GM12878 (cell line): ENCODE data around the gene PPDPF. TPM values are rescaled to one million over a fixed set of nuclear protein-coding genes. Genes with fewer than 3 reads are reported as not detected.

Experiments used
- ATAC-seq: fragments of 200-7000 bp; cut with Tn5 transposase; 3 replicates; pipeline ENCODE4 v1.9.1; 2020; ENCODE audit warnings: mild to moderate bottlenecking, moderate library complexity
- BruUV-seq: library from RNA; stranded (reverse); fragments of 400-500 nt; replicated peaks from 2 replicates; lab custom pipeline; 2021; lab: Mats Ljungman, UMichigan
- CTCF ChIA-PET: fragments of 300-600 bp; sonication (Branson Sonifier 250); formaldehyde crosslinking; extraction: SDS; loops from one replicate; lab custom pipeline; 2021; ENCODE audit warnings: inconsistent platforms; lab: Yijun Ruan, JAX
- POLR2A ChIA-PET: fragments of 350-600 bp; formaldehyde crosslinking; extraction: SDS; loops from one replicate; lab custom pipeline; 2021; ENCODE audit warnings: inconsistent platforms; lab: Charles Lee
- RAD21 ChIA-PET: fragments of 300-600 bp; sonication (Branson Sonifier 250); formaldehyde crosslinking; loops from one replicate; lab custom pipeline; 2023; ENCODE audit warnings: antibody characterized with exemption; ENCODE audit not compliant: unreplicated experiment; lab: Charles Lee
- SMC1A ChIA-PET: fragments of 300-600 bp; sonication (Branson Sonifier 250); formaldehyde crosslinking; loops from one replicate; lab custom pipeline; 2023; ENCODE audit not compliant: unreplicated experiment, uncharacterized antibody; lab: Charles Lee
- DNase-seq: peaks from one replicate; pipeline ENCODE4 v3.0.0-alpha.2; 2011; ENCODE audit warnings: low read depth, low spot score
- FAIRE-seq: peaks from 3 replicates; lab custom pipeline; 2011; peaks lifted over from hg19 to GRCh38; lab: Jason Lieb, UNC
- H2AFZ ChIP-seq: 2 replicates; pipeline ENCODE4 v1.6.0; 2011; ENCODE audit warnings: low read depth, low read length, control low read depth; ENCODE audit not compliant: control insufficient read depth
- H3K27ac ChIP-seq: 2 replicates; pipeline ENCODE4 v1.5.1; 2011; ENCODE audit warnings: control low read depth; ENCODE audit not compliant: control insufficient read depth, insufficient read depth
- H3K27me3 ChIP-seq, 2 experiments: replicated peaks in 1 of 2; 2 replicates each; pipeline versions ENCODE4 v1.6.0 to v1.6.1; 2011; ENCODE audit warnings: low read length in 1 of 2; ENCODE audit not compliant: control insufficient read depth in 2 of 2, insufficient read depth in 2 of 2
- H3K36me3 ChIP-seq, 2 experiments: 2 replicates each; pipeline ENCODE4 v1.5.1; 2011; ENCODE audit warnings: low read length in 1 of 2; ENCODE audit not compliant: control insufficient read depth in 2 of 2, insufficient read depth in 2 of 2
- H3K4me1 ChIP-seq: 2 replicates; pipeline ENCODE4 v1.6.1; 2011; ENCODE audit warnings: mild to moderate bottlenecking, low read length, moderate library complexity, mixed read lengths; ENCODE audit not compliant: control insufficient read depth, insufficient read depth
- H3K4me2 ChIP-seq: 2 replicates; pipeline ENCODE4 v1.6.0; 2011; ENCODE audit warnings: control low read depth; ENCODE audit not compliant: control insufficient read depth, insufficient read depth
- H3K4me3 ChIP-seq: fragments of 200-600 bp; sonication (generic); 2 replicates; pipeline ENCODE4 v1.5.1; 2016
- H3K79me2 ChIP-seq: 2 replicates; pipeline ENCODE4 v1.6.0; 2011; ENCODE audit warnings: low read length; ENCODE audit not compliant: control insufficient read depth, insufficient read depth
- H3K9ac ChIP-seq: 2 replicates; pipeline ENCODE4 v1.8.0; 2011; ENCODE audit warnings: low read length, control low read depth, mixed read lengths; ENCODE audit not compliant: control insufficient read depth, insufficient read depth
- H3K9me3 ChIP-seq: replicated peaks from 3 replicates; pipeline ENCODE4 v1.5.1; 2011; ENCODE audit warnings: mild to moderate bottlenecking, low read length; ENCODE audit not compliant: control insufficient read depth, insufficient read depth
- H4K20me1 ChIP-seq: 2 replicates; pipeline ENCODE4 v1.6.0; 2011; ENCODE audit not compliant: control insufficient read depth, insufficient read depth
- ATF2 ChIP-seq: IDR thresholded peaks from 2 replicates; pipeline ENCODE4 v1.6.1; 2012; ENCODE audit warnings: low read length, inconsistent platforms
- CBFB ChIP-seq: IDR thresholded peaks from 2 replicates; pipeline ENCODE4 v1.6.1; 2016; ENCODE audit warnings: antibody characterized with exemption, low read depth
- CHD2 ChIP-seq: IDR thresholded peaks from 2 replicates; pipeline ENCODE4 v1.6.1; 2011; ENCODE audit warnings: low read depth, low read length, improper control_type of control experiment, borderline replicate concordance
- CHD4 ChIP-seq: fragments of 200-600 bp; sonication (generic); IDR thresholded peaks from 2 replicates; pipeline ENCODE4 v1.6.1; 2016; ENCODE audit warnings: mild to moderate bottlenecking
- DPF2 ChIP-seq: fragments of 450-650 bp; IDR thresholded peaks from 2 replicates; pipeline ENCODE4 v1.6.1; 2017; ENCODE audit warnings: mild to moderate bottlenecking
- GABPA ChIP-seq: IDR thresholded peaks from 2 replicates; pipeline ENCODE4 v1.6.1; 2014; ENCODE audit warnings: antibody characterized with exemption, low read depth, mild to moderate bottlenecking, inconsistent platforms
- HCFC1 ChIP-seq: fragments of 150-350 bp; IDR thresholded peaks from 2 replicates; pipeline ENCODE4 v1.6.1; 2014; ENCODE audit warnings: low read length
- HDGF ChIP-seq: fragments of 450-650 bp; IDR thresholded peaks from 2 replicates; pipeline ENCODE4 v1.6.1; 2016; ENCODE audit warnings: antibody characterized with exemption
- HSF1 ChIP-seq: fragments of 150-350 bp; IDR thresholded peaks from 2 replicates; pipeline ENCODE4 v1.6.1; 2014; ENCODE audit warnings: mild to moderate bottlenecking, low read depth, low read length
- JUNB ChIP-seq: IDR thresholded peaks from 2 replicates; pipeline ENCODE4 v1.6.1; 2016; ENCODE audit warnings: antibody characterized with exemption, mild to moderate bottlenecking
- KDM1A ChIP-seq: fragments of 200-600 bp; sonication (generic); IDR thresholded peaks from 2 replicates; pipeline ENCODE4 v1.6.1; 2016; ENCODE audit warnings: borderline replicate concordance
- MTA3 ChIP-seq: IDR thresholded peaks from 2 replicates; pipeline ENCODE4 v1.6.1; 2012; ENCODE audit warnings: low read length, inconsistent platforms, borderline replicate concordance
- MXI1 ChIP-seq: fragments of 150-350 bp; IDR thresholded peaks from 2 replicates; pipeline ENCODE4 v1.6.1; 2011; ENCODE audit warnings: low read depth, mild to moderate bottlenecking, inconsistent platforms, low read length, improper control_type of control experiment
- NFYA ChIP-seq: IDR thresholded peaks from 2 replicates; pipeline ENCODE4 v1.6.1; 2011; ENCODE audit warnings: low read depth, mild to moderate bottlenecking, low read length, improper control_type of control experiment, borderline replicate concordance
- NFYB ChIP-seq: IDR thresholded peaks from 2 replicates; pipeline ENCODE4 v1.6.1; 2011; ENCODE audit warnings: low read depth, mild to moderate bottlenecking, low read length, improper control_type of control experiment, moderate library complexity; ENCODE audit not compliant: insufficient read depth
- RELB ChIP-seq: fragments of 450-650 bp; IDR thresholded peaks from 2 replicates; pipeline ENCODE4 v1.6.1; 2017; ENCODE audit warnings: low read depth, mild to moderate bottlenecking, moderate library complexity
- YBX1 ChIP-seq: fragments of 450-650 bp; IDR thresholded peaks from 2 replicates; pipeline ENCODE4 v1.6.1; 2016; ENCODE audit warnings: antibody characterized with exemption
- WGBS: methylation state at CpG from one replicate; pipeline ENCODE4 v1.1.6; 2016; ENCODE audit warnings: low lambda C conversion rate; ENCODE audit not compliant: insufficient replicate concordance, insufficient coverage; ENCODE audit errors: missing lambda C conversion rate; 5-methylcytosine and 5-hydroxymethylcytosine counted together
- in situ Hi-C: fragments of 300-500 bp; cut with MboI; formaldehyde crosslinking; loops from 9 replicates; pipeline ENCODE4 v1.14.3; 2018; ENCODE audit warnings: mixed read lengths
- intact Hi-C: fragments of 100-400 bp; cut with micrococcal nuclease; formaldehyde crosslinking; loops from one replicate; pipeline ENCODE4 v1.14.2; 2022; ENCODE audit not compliant: unreplicated experiment
- polyA plus RNA-seq, 11 experiments: library from polyadenylated mRNA; depleted of rRNA in 4 of 11; unstranded in 6 of 11; stranded (reverse) in 5 of 11; fragments of >200 nt; fragmentation: Nextera tagmentation in 4 of 11; fragmentation: Illumina TruSeq in 1 of 11; extraction: Ambion mirVana in 4 of 11; extraction: Trizol in 1 of 11; gene quantifications; 1 replicate in 1 of 11; 2 replicates in 10 of 11; pipeline versions ENCODE4 v1.2.1 to v1.2.3, GENCODE V29; 2011 to 2016; ENCODE audit warnings: inconsistent platforms in 2 of 11, missing spikeins in 2 of 11, low read depth in 1 of 11
- total RNA-seq, 4 experiments: library from RNA; depleted of rRNA in 3 of 4; stranded (reverse); fragments of >200 nt in 3 of 4; fragmentation: Illumina TruSeq in 1 of 4; extraction: Trizol in 1 of 4; gene quantifications; 2 replicates each; pipeline versions ENCODE4 v1.2.1 to v1.2.3, GENCODE V29; 2013 to 2021
- TF ChIP-seq, protein P1 (sequence below): fragments of 450-650 bp; IDR thresholded peaks from 2 replicates; pipeline ENCODE4 v1.6.1; 2017; ENCODE audit warnings: mild to moderate bottlenecking, low read depth, inconsistent platforms; ENCODE audit not compliant: poor library complexity, severe bottlenecking

Gene PPDPF
- total and polyA plus RNA-seq, 10 of the 15 experiments (the other 5 are each of a cell fraction or from before 2014, with no cell fraction given): 0.32 to 154 (median 22.8) TPM

DNA sequence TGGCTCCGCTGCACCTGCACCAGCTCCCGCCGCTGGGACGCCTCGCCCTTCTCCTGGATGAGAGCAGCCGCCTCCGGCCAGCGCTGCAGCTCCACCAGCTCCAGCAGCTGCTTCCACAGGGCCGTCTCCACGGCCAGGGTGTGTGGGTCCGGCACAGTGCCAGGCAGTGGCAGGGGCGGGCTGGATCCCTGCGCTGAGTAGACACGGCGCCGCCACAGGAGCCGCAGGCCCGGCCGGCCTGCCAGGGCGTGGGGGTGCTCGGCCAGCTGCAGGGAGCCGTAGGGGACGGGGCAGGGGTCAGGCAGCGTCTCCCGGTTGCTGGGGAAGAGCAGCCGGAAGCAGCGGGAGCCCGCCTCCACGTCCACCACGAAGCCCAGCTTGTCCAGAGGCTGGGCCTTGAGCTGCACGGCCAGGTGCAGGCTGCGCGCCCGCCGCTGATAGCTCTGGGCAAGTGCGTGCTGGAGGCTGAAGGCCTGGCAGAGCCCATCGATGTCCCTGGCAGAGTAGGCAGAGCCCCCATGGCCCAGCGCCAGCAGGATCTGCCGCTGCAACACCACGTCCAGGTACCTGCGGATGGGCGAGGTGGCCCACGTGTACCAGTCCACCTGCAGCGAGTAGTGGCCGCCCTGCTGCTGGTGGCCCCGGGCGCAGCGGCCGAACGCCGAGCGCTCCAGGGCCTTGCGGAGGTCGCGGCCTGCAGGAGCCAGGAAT is 42.8 kb downstream of the PPDPF start:
- Histone ChIP-seq H3K9ac (no peak overlapping the region), H3K9me3 (no peaks in the 10 kb centered on the region; the same call in 2 of the 3 replicates), H3K4me2 (no peak overlapping the region), H3K4me3 (no peak overlapping the region), H2AFZ (no peak overlapping the region), H4K20me1 (no peaks in the 10 kb centered on the region), H3K27ac (no peak overlapping the region), H3K36me3 (no peaks in the 10 kb centered on the region; a peak in 1 of 4 replicates), H3K4me1 (peaks cover 16% of the 10 kb centered on the region), H3K79me2 (no peaks in the 10 kb centered on the region), H3K27me3 (no peaks in the 10 kb centered on the region)
- POLR2A ChIA-PET: interaction anchor here (0.9 kb wide), 1 partner anchor 12 kb away, joined by 3 read pairs; no protein-coding TSS in a partner anchor
- ATAC-seq: no peak
- in situ Hi-C loops: no loop called here
- BruUV-seq: no TSS peak
- SMC1A ChIA-PET: interaction anchor here (0.9 to 1.1 kb wide), 2 partner anchors 9 to 14 kb away, joined by 3 read pairs; partner anchors contain the start of gene FNDC11
- intact Hi-C loops: no loop called here
- DNase-seq: no peak
- CTCF ChIA-PET: interaction anchor here (0.6 to 1.3 kb wide), 3 partner anchors 9 to 722 kb away, joined by 3 to 4 read pairs (median 3); no protein-coding TSS in a partner anchor
- RAD21 ChIA-PET: interaction anchor here (1.3 kb wide), 1 partner anchor 20 kb away, joined by 3 read pairs; no protein-coding TSS in a partner anchor
- 93% methylated on average over 45 of the region's 55 CpGs for WGBS
- no peak for FAIRE-seq
- no peak for TF ChIP-seq CBFB
- TF ChIP-seq ATF2: no peak
- TF ChIP-seq RELB: no peak
- TF ChIP-seq JUNB: no peak
- no peak for TF ChIP-seq NFYB
- TF ChIP-seq, protein P1, sequence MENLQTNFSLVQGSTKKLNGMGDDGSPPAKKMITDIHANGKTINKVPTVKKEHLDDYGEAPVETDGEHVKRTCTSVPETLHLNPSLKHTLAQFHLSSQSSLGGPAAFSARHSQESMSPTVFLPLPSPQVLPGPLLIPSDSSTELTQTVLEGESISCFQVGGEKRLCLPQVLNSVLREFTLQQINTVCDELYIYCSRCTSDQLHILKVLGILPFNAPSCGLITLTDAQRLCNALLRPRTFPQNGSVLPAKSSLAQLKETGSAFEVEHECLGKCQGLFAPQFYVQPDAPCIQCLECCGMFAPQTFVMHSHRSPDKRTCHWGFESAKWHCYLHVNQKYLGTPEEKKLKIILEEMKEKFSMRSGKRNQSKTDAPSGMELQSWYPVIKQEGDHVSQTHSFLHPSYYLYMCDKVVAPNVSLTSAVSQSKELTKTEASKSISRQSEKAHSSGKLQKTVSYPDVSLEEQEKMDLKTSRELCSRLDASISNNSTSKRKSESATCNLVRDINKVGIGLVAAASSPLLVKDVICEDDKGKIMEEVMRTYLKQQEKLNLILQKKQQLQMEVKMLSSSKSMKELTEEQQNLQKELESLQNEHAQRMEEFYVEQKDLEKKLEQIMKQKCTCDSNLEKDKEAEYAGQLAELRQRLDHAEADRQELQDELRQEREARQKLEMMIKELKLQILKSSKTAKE: no peak
- TF ChIP-seq DPF2: no peak
- no peak for TF ChIP-seq HCFC1
- no peak for TF ChIP-seq HSF1
- no peak for TF ChIP-seq GABPA
- TF ChIP-seq MTA3: no peak
- no peak for TF ChIP-seq YBX1
- TF ChIP-seq NFYA: no peak
- TF ChIP-seq MXI1: no peak
- TF ChIP-seq CHD4: no peak
- no peak for TF ChIP-seq HDGF
- no peak for TF ChIP-seq CHD2
- no peak for TF ChIP-seq KDM1A
